Sigmoid colon (tissue), 7 donors: ENCODE results near the gene C1orf56. TPM values are rescaled to one million over a fixed set of nuclear protein-coding genes. Genes with fewer than 3 reads are reported as not detected.

Source experiments
- DNase-seq: peaks from one replicate; pipeline ENCODE4 v3.0.0-alpha.2; 2019
- H3K27ac ChIP-seq, 4 donors: fragments of 200-600 bp; sonication (generic); one replicate each; pipeline ENCODE4 v1.5.1; 2016 to 2019; ENCODE audit warnings: mild to moderate bottlenecking in 1 of 4
- H3K27me3 ChIP-seq, 3 donors: fragments of 200-600 bp; sonication (generic); one replicate each; pipeline ENCODE4 v1.5.1; 2019; ENCODE audit warnings: mild to moderate bottlenecking in 1 of 3
- H3K36me3 ChIP-seq, 4 donors: fragments of 200-600 bp; sonication (generic); one replicate each; pipeline ENCODE4 v1.5.1; 2016 to 2019
- H3K4me1 ChIP-seq, 4 donors: fragments of 200-600 bp; sonication (generic); one replicate each; pipeline ENCODE4 v1.5.1; 2017 to 2019
- H3K4me3 ChIP-seq, 4 donors: fragments of 200-600 bp; sonication (generic); one replicate each; pipeline ENCODE4 v1.5.1; 2017 to 2019; ENCODE audit warnings: mild to moderate bottlenecking in 2 of 4, moderate library complexity in 1 of 4
- H3K9me3 ChIP-seq, 4 donors: fragments of 200-600 bp in 3 of 4; sonication (generic) in 3 of 4; one replicate each; pipeline versions ENCODE4 v1.5.1 to v1.6.1; 2013 to 2019
- CTCF ChIP-seq, 4 experiments: fragments of 450-650 bp in 3 of 4; fragments of 200-600 bp in 1 of 4; IDR thresholded peaks; one replicate each; pipeline ENCODE4 v1.5.1; 2016 to 2019; ENCODE audit warnings: antibody characterized with exemption in 4 of 4, mild to moderate bottlenecking in 3 of 4, moderate library complexity in 2 of 4
- EP300 ChIP-seq, 4 donors: sonication (generic); formaldehyde crosslinking; IDR thresholded peaks; one replicate each; pipeline ENCODE4 v1.6.1; 2017; ENCODE audit warnings: antibody characterized with exemption in 4 of 4
- POLR2A ChIP-seq, 2 donors: fragments of 450-650 bp; IDR thresholded peaks; one replicate each; pipeline ENCODE4 v1.6.1; 2016; ENCODE audit warnings: antibody characterized with exemption in 2 of 2, mild to moderate bottlenecking in 2 of 2, moderate library complexity in 2 of 2
- POLR2AphosphoS5 ChIP-seq, 4 donors: sonication (generic); formaldehyde crosslinking; IDR thresholded peaks; one replicate each; pipeline ENCODE4 v1.6.1; 2017; ENCODE audit warnings: antibody characterized with exemption in 4 of 4
- WGBS, 2 donors: extraction: QIAGEN DNeasy Blood & Tissue Kit; methylation state at CpG; one replicate each; pipeline ENCODE4 v1.1.7; 2013; 5-methylcytosine and 5-hydroxymethylcytosine counted together
- intact Hi-C: fragments of 100-400 bp; cut with DNase I; formaldehyde crosslinking; loops from one replicate; pipeline ENCODE4 v1.15.1; 2023
- polyA plus RNA-seq, 3 donors: library from polyadenylated mRNA; stranded (reverse); fragments of 200-250 nt; gene quantifications; one replicate each; pipeline ENCODE4 v1.2.3, GENCODE V29; 2013
- total RNA-seq, 4 donors: library from RNA; depleted of rRNA; stranded (reverse); fragments of >200 nt; gene quantifications; one replicate each; pipeline ENCODE4 v1.1.0, GENCODE V29; 2016
- donor health status: healthy with polysubstance abuse.
- donor health status: Bipolar disorder and iron deficiency.
- donor health status: healthy.

C1orf56 gene
- total and polyA plus RNA-seq, 7 donors, result 0.46 to 7.8 (median 4.1) TPM

- Histone ChIP-seq H3K36me3 (peaks cover 35 to 53% (median 43%) of the 10 kb centered on the region in 4 donors), H3K4me3 (no peak overlapping the region), H3K27ac (peak overlapping the region; percentile 39 to 97 (median 92)), H3K9me3 (no peaks in the 10 kb centered on the region), H3K27me3 (no peaks in the 10 kb centered on the region), H3K4me1 (peaks cover 0 to 38% (median 36%) of the 10 kb centered on the region in 4 donors)
- DNase-seq, result no peak
- intact Hi-C loops, result no loop called here
- 37 to 46% methylated on average over 2 of the region's 2 CpGs for WGBS, 2 donors
- TF ChIP-seq CTCF (IDR thresholded peaks at IDR 0.05) (no peak), EP300 (IDR thresholded peaks at IDR 0.05) (no peak), POLR2A (IDR thresholded peaks at IDR 0.05) (no peak), POLR2AphosphoS5 (IDR thresholded peaks at IDR 0.05) (no peak)
Observed at GRCh38 chr1:151055581-151055980, 8.0 kb downstream of the C1orf56 start.

GRCh38 chr1:151056149-151056548 lies 8.6 kb downstream of the C1orf56 start:
- no peak for DNase-seq
- H3K27ac ChIP-seq, result peak overlapping the region; percentile 39 to 97 (median 92)
- H3K4me1 ChIP-seq, result peaks cover 0 to 44% (median 39%) of the 10 kb centered on the region in 4 donors
- no peak overlapping the region for H3K4me3 ChIP-seq
- no peaks in the 10 kb centered on the region for H3K9me3 ChIP-seq
- peaks cover 35 to 48% (median 43%) of the 10 kb centered on the region in 4 donors for H3K36me3 ChIP-seq
- WGBS, 2 donors, result 35 to 46% methylated on average over 2 of the region's 2 CpGs
- no peaks in the 10 kb centered on the region for H3K27me3 ChIP-seq
- intact Hi-C loops, result no loop called here
- TF ChIP-seq POLR2AphosphoS5 (IDR thresholded peaks at IDR 0.05) (no peak), POLR2A (IDR thresholded peaks at IDR 0.05) (no peak), CTCF (IDR thresholded peaks at IDR 0.05) (no peak), EP300 (IDR thresholded peaks at IDR 0.05) (no peak)

- Histone ChIP-seq H3K4me1 (peaks cover 0 to 51% (median 40%) of the 10 kb centered on the region in 4 donors), H3K27ac (peak overlapping the region; percentile 90 to 97 (median 92)), H3K9me3 (no peaks in the 10 kb centered on the region), H3K4me3 (peak overlapping the region; percentile 75 to 98 (median 84)), H3K36me3 (peaks cover 20 to 25% (median 21%) of the 10 kb centered on the region in 4 donors), H3K27me3 (no peaks in the 10 kb centered on the region)
- no peak for TF ChIP-seq POLR2AphosphoS5 (IDR thresholded peaks at IDR 0.05)
- WGBS, 2 donors, result 0% methylated on average over 10 of the region's 10 CpGs
- peak; percentile 71 for DNase-seq
- intact Hi-C loops, result loop anchor here (1.0 kb wide), 1 partner anchor 12 kb away; the partner anchor contains the start of gene GABPB2
Observed at GRCh38 chr1:151058692-151059091, 11.1 kb downstream of the C1orf56 start.

GRCh38 chr1:151059109-151060006 lies 11.8 kb downstream of the C1orf56 start, which contains the start of gene CDC42SE1:
TSS of gene CDC42SE1 (minus strand) at chr1:151059622. CDS start at chr1:151055730, 3,892 bp downstream.
- Histone ChIP-seq H3K36me3 (peaks cover 14 to 18% (median 14%) of the 10 kb centered on the region in 4 donors), H3K27me3 (no peaks in the 10 kb centered on the region), H3K9me3 (no peaks in the 10 kb centered on the region), H3K4me1 (peaks cover 0 to 51% (median 40%) of the 10 kb centered on the region in 4 donors), H3K4me3 (peak within 1 kb of the TSS; percentile 75 to 98 (median 84)), H3K27ac (peak within 1 kb of the TSS; percentile 90 to 97 (median 92))
- intact Hi-C loops, result loop anchor here (1.0 kb wide), 1 partner anchor 11 kb away; the partner anchor contains the start of gene GABPB2
- TF ChIP-seq EP300 (IDR thresholded peaks at IDR 0.05), result no peak
- TF ChIP-seq POLR2AphosphoS5 (IDR thresholded peaks at IDR 0.05), result peak; percentile 96 to 99 (median 98)
- TF ChIP-seq CTCF (IDR thresholded peaks at IDR 0.05), result peak; percentile 90 to 96 (median 92)
- peak; percentile 96 for TF ChIP-seq POLR2A (IDR thresholded peaks at IDR 0.05)
- peak; percentile 92 for DNase-seq
- WGBS, 2 donors, result 0 to 1% methylated on average over 58 of the region's 58 CpGs
